Urothelium cell line (cell line): ENCODE results near the gene F10.

Experiments used
- DNase-seq: peaks from one replicate; pipeline ENCODE4 v3.0.0; 2011; ENCODE audit warnings: low spot score, mixed read lengths
- FAIRE-seq: peaks from 2 replicates; lab custom pipeline; 2011; peaks lifted over from hg19 to GRCh38; lab: Jason Lieb, UNC

The F10 gene

DNA sequence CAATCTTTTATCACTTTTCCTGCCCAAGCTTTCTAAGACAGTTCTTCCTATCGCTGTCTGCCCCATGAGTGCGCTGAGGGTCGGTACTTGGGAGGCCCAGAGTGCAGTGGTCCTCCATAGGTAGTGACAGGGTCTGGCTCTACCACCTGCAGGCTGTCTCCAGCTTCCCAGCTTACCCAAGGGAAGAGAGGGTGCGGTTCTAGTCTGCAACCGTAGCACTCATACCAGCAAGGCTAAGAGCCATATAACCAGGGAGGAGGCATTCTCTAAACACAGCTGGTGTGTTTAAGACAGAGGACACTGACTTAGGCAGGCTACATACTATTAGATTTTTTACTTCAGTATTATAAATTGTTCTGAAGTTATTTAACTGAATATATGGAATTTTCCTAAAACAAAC is 44.1 kb downstream of the F10 start:
- no peak for FAIRE-seq
- no peak for DNase-seq

DNA sequence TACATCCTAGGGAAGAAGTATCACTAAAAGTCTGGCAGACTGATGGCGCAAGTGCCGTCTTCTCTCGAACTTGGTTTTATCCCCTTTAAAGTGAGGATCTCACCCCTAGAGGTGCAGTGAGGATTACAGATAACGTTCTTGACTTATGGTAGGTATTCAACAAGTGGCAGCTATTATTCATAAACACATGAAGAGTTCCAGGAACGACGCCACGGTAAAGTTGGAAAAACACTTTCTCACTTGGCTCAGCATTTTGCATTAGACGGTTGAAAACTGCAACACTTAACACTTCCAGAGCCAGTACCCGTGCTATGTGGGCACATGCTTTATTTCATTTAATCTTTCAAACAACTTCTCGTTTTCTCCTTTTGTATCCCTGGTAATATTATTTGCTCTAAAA is 44.6 kb downstream of the F10 start:
- no peak for FAIRE-seq
- no peak for DNase-seq

DNA sequence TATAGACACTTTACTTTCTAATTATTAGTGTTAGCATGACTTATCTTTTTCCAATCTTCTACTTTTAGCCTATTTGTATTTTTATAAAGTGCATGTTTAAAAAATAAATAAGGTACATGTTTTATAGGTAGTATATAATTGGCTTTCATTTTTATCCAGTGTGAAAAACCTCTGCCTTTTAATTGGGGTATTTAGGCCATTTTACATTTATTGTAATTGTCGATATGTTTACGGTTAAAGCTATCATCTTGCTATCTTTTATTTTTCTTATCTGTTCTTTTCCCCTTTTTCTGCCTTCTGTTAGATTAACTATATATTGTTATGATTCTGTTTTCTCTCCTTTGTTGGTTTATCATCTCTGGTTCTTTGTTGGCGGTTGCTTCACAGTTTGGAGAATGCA is 45.0 kb downstream of the F10 start:
- DNase-seq (no peak), FAIRE-seq (no peak)

DNA sequence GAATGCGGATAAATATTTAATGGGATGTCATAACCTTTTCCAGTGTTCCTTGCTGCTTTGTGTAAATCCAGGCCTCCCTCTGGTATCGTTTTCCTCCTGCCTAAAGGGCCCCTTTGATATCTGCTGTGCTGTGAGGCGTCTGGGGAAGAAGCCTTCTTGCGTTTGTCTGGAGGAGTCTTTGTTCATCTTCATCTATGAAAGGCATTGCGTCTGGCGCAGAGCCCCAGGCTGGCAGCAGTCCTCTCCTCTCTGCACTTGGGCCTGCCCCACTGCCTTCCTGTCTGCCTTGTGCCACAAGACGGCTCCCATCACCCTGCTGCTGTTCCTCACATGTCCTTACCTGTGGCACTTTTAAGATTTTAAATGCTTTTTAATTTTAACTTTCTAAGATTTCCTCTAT is 45.6 kb downstream of the F10 start:
- no peak for FAIRE-seq
- no peak for DNase-seq

DNA sequence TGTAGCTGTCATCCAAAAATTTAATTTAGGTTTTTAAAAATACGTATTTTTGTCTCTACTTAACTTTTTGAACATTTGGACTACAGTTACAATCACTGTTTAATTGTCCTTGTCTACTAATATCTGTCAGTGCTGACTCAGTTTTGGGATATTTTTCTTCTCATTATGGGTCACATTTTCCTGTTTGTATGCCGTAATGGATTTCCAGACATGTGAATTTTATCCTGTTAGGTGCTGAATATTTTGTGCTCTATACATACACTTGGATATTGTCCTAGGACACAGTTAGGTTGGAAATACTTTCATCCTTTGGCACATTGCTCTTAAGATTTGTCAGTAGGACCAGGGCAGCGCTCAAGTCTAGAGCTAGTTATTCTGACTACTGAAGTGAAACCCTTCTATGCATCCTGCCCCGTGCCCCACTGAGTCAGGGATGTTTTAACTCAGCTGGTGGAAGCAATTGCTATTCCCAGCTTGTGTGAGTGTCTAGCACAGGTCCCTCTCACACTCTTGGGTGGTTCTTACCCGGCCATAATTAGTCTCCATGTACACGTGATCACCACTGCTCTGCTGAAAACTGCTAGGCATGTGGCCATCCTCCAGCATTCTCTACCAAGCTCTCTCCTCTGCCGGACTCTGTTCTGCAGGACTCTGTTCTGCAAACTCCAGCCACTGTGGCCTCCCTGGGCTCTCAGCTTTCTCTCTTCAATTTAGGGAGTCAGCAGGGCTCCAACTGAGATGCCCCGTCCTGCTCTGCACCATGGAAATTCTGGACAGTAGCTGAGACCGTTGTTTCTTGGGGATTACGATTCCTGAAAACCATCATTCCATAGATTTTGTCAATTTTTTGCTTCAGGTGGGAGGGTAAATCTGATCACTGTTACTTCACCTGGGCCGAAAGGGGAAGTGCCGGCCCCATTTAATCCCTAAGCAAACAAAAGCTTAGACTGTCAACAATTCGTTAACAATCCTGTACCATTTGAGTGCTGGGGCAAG is 47.0 kb downstream of the F10 start:
- DNase-seq = no peak
- FAIRE-seq = no peak

DNA sequence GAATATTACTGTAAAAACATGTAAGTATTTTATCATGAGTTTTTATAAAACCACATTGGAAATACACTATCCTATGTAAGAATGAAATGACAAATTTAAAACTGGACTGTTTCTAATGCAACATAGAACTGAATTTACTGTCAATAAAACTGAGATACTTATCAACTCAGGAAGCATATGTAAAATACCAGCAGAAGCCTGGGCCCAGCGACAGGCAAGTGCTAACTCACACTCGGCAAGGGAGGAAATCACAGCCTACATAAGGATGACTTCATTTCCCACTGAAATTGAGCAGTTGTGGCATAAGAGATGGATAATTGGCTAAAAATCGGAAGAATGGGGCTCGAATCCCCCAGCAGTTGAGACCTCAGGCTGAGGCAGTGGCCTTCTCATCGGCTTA is 47.9 kb downstream of the F10 start:
- FAIRE-seq = no peak
- DNase-seq = no peak

DNA sequence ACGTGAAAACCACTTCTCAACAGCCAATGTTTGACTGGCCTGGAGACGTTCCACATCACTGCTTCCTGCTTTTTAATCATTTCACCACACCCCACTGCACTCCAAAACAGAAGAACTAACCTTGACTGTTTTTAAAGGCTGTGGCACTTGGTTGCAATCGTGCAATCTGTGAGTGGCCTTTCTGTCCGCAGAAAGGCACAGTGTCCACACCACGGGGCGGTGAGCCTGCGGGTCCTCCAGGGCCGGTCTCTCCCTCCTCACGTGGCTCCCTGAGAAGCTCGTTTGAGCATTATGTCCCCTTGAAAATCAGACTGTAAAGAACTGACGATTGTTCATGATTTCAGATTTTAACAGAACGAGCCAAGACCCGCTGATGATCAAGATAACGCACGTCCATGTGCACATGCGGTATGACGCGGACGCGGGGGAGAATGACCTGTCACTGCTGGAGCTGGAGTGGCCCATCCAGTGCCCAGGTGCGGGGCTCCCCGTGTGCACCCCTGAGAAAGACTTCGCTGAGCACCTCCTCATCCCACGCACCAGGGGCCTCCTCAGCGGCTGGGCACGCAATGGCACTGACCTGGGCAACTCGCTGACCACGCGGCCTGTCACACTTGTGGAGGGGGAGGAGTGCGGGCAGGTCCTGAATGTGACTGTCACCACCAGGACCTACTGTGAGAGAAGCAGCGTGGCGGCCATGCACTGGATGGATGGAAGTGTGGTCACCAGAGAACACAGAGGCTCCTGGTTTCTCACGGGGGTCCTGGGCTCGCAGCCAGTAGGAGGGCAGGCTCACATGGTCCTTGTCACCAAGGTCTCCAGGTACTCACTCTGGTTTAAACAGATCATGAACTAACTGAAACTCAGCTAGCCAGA is 48.9 kb downstream of the F10 start:
- DNase-seq (no peak), FAIRE-seq (no peak)

DNA sequence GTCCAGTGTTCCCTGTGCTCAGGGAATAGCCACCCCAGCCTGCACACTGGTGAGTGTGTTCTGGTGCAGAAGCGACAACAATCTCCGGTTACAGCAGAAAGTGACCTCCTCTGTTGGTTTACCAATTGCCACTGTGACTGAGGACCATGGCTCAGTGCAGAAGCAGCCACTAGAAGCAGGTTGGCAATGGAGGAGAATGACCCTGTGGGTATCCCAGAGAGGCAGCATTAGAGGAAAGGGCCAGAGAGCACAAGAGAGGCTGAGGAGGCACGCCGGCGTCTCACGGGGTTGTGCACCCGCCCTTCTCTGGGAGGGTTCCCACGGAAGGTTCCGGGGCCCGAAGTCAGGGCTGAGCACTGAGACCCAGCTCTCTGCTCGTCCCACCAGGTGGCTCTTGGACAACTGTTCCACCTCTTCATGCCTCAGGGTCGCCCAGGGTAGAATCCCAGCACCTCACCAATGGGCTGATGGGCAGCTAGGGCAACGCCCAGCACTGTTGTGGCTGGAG is 49.9 kb downstream of the F10 start:
- no peak for FAIRE-seq
- DNase-seq = no peak

DNA sequence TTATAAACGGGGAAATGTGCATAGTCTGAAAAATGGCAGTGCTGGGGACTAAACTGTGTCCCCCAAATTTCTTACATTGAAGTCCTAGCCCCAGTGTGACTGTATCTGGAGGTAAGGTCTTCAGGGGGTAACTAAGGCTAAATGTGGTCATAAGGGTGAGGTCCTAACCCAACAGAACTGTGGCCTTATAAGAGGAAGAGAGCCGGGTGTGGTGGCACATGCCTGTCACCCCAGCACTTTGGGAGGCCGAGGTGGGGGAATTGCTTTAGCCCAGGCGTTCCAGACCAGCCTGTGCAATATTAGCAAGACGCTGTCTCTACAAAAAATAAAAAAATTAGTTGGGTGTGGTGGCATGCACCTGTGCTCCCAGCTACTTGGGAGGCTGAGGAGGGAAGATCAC is 53.7 kb downstream of the F10 start:
- FAIRE-seq = peak; percentile 55
- no peak for DNase-seq

DNA sequence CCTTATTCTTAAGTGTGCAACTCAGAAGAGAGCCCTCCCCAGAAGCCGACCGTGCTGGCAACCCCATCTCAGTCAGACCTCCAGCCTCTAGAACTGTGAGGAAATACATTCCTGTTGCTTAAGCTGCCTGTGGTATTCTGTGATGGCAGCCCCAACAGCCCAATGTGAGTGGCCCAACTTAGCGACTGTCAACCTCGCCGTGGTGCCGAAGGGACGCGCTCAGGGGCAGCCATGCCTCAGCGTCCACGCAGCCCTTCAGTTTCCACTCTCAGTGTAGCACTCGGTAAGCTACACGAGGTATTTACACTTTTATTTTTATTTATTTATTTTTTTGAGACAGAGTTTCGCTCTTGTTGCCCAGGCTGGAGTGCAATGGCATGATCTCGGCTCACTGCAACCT is 54.2 kb downstream of the F10 start:
- FAIRE-seq (no peak), DNase-seq (no peak)

DNA sequence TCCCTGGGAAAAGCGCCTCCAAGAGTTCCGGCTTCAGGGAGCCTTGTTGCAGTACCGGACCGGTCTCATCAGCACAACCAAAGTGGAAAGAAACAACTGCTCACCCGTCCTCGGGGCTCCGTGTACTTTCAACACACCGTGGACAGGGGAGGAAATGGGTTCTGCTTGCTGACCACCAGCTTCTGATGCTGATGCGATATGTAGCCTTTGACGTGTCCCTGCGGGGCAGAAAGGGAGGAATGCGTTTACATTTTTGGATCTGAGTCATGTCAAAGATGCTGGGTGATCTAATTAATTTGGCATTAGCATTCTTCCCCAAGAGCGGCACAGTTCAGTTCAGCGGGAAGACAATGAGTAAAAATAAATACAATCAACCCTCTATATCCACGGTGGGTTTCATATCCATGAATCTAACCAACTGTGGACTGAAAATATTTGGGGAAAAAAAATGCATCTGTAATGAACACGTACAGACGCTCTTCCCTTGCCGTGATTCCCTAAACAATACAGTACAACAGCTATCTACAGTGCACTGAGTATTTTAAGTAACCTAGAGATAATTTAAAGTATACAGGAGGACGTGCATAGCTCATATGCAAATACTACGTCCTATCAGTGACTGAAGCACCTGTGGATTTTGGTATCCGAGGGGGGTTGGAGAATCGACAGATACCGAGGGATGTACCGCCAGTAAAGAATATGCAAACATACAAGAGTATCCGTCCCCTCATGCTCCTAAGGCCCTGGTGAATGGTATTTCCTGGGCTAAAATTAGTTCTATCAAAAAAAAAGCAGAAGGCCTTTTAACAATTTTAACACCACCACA is 55.7 kb downstream of the F10 start:
- FAIRE-seq (peak; percentile 88), DNase-seq (peak; percentile 78)

DNA sequence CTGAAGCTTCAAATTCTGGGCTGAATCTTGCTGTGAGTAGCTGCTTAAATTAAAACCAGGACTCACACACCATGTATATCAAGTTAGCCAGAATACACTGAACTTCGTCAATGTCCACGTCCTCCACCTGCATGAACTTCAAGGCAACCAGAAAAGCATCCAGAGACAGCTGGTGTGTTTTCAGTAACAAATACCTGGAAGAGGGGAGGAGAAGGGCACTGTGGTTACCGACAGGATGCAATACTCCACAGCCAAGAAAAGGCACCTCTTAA is 56.2 kb downstream of the F10 start:
- DNase-seq (no peak), FAIRE-seq (peak; percentile 90)

DNA sequence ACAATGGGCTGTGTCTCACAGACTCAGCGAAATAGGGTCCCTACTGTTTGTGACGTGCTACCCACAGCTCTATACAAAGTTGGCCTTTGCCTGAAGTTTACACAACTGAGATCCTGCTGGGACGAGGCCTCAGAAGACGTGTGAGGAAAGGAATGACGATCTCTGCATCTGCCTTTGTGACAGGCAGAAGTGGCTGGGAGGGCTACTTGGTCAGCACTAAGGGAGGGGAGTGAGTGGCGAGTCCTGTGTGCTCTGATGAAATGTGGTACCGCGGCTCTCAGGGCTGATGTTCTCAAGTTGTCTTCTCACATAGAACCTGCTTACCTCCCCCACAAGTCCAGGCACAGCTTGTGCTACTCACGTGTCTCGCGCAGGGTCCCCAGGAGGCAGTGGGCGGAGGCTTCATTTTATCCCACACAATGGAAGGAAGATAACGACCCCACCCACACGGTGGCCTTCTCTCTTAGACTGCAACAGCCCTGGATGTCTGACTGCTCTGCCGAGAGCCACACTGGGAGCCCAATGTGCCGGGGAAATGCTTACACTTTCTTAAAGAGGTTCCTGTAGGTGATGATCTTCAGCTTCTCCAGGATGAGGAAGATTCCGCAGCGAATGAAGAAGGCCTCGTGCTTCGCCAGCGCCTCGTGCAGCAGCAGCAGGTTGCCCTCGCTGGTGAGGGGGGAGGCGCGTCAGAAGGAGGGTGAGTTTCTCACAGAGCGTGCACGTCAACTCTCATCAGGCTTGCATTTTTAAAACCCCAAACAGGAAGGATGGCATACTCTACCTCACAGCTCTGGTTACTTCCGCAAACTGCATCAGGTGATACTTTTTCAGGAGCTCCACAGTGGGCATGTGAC is 57.0 kb downstream of the F10 start:
- no peak for FAIRE-seq
- no peak for DNase-seq

DNA sequence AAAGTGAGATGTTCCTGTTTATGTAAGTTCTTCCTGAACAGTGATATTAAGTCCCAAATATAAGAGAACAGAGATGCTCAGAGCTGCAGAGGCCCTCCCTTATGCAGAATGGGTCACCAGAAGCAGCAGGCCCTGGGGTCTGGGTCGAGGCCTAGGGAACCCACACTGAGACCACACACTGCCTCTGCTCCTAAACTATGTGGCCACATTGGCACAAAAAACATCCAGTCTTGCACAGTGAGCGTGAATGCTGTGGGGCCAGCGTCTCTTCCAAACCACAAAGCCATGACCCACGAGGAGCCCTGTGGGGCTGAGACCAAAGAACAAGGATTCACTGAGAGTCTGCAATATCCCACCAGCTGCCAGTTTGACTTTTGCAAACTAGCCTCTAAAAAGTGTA is 59.4 kb downstream of the F10 start:
- no peak for FAIRE-seq
- no peak for DNase-seq

DNA sequence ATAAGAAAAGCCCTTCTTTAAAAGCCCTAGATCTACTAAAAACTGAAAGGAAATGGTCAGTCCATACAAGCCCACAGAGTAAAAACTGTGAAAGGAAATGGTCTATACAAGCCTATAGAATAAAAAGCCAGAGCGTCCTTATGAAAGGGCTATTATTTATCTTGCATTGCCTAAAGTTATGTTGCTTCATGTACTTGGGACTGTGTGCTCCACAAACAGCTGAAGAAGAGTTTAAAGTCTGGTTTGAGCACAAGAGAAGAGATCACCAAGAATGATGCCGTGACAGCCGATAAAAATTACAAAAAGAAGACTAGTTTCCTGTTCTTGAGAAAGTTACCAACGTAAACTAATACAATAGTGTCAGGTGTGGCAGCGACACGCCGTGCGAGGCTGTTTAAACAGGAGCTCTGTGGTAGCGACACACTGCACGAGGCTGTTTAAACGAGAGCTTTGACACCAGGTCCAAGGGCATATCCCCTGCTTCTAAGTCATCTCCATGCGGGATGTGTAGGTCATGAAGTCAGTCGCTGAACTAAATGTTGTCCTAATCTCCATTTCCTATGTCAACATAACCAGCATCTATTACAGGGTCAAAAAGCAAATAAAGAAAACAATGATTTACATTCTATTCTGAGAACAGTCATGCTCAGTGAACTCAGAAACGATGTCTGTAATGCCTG is 61.0 kb downstream of the F10 start:
- DNase-seq = no peak
- FAIRE-seq = peak; percentile 23

DNA sequence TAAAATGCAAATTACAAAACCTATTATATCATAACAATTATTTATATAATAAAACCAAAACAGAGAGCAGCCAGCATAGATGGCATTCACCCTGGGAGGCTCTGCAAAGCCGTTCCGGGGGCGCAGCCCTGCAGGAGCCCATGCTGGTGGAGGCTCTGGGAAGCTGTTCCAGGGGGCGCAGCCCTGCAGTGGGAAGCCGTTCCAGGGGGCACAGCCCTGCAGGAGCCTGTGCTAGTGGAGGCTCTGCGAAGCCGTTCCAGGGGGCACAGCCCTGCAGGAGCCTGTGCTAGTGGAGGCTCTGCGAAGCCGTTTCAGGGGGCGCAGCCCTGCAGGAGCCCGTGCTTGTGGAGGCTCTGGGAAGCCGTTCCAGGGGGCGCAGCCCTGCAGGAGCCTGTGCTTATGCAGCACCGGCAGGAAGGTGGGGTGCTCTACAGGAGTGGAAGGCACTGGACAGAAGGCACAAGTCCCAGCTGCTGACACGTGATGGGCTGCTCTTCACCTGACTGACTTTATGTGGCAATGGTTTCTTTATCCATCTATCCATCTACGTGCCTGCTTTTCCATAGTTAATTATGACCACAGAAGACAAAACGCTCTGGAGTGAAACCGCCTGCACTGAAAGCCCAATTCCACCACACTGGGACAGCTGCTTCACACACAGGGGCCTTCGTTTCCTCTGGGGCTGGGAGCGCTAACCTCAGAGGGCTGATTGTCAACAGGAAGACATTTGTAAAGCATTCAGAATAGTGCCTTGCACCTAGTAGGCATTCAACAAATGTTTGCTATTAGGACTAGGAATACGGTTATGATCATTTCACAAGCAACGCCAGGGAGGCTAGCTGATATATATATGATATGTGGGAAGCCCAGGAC is 62.2 kb downstream of the F10 start:
- FAIRE-seq = peak; percentile 17
- no peak for DNase-seq

DNA sequence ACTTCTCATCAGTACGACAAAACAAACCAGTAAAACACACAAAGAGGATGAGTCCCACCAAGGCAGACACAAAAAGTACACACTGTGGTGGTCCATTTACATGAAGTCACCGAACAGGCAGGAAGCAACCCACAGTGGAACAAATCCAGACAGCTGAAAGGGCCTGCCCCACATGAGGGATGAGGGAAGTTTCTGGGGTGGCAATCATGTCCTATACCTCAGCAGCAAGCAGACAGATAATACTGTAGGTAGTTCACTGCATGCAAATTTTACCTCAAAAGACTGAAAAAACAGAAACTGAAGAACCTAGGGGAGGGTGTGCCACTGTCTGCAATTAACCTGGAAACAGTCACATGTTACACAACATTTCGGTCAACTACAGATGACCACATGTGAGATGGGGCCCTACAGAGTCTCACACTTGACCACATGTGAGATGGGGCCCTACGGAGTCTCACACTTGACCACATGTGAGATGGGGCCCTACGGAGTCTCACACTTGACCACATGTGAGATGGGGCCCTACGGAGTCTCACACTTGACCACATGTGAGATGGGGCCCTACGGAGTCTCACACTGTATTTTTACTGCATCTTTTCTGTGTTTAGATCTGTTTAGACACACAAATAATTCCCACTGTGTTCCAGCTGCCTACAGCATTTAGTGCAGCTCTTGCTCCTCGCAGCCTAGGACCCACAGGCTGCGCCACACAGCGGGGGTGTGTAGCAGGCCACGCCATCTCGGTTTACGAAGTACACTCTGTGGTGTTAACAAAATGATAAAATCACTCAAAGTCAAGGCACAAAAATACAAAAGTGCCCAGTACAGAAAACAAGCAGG is 63.7 kb downstream of the F10 start:
- FAIRE-seq = peak; percentile 20
- no peak for DNase-seq

DNA sequence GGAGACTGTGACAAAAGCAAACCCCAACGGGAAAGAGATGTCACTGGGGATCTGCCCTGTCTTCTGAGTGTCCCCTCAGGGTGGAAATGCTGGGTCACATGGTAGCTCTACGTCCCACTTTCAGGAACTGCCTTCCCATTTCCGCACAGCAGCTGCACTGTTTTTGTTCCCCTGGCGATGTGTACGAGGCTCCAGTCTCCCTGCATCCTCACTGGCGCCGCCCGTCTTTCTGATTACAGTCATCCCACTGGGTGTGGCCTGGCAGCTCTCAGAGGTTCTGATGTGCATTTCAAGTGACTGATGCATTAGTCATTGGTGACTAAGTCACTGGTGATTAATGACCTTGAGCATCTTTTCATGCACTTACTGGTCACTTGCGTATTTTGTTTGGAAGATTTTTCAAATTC is 64.7 kb downstream of the F10 start:
- DNase-seq (peak; percentile 99), FAIRE-seq (peak; percentile 94)
